PC-9 (cell line): ENCODE measurements around the gene ARPC1B. TPM values are rescaled to one million over a fixed set of nuclear protein-coding genes. Genes with fewer than 3 reads are reported as not detected.
A peak's percentile ranks its signal among the peaks of the same experiment; 100 is the strongest.

Experiments
- Bru-seq: library from RNA; stranded (reverse); fragments of 400-500 nt; gene quantifications from one replicate; lab custom pipeline; 2021; lab: Mats Ljungman, UMichigan
- BruChase-seq, 2 experiments: library from RNA; stranded (reverse); fragments of 400-500 nt; gene quantifications; one replicate each; lab custom pipeline; 2021; lab: Mats Ljungman, UMichigan
- BruUV-seq: library from RNA; stranded (reverse); fragments of 400-500 nt; replicated peaks from 2 replicates; lab custom pipeline; 2021; lab: Mats Ljungman, UMichigan
- CTCF ChIA-PET: fragments of 300-600 bp; sonication (Branson Sonifier 250); formaldehyde crosslinking; loops from one replicate; lab custom pipeline; 2022; ENCODE audit warnings: antibody characterized with exemption; lab: Charles Lee
- POLR2A ChIA-PET: fragments of 300-600 bp; sonication (Branson Sonifier 250); formaldehyde crosslinking; loops from one replicate; lab custom pipeline; 2022; ENCODE audit warnings: antibody characterized with exemption; ENCODE audit not compliant: unreplicated experiment; lab: Charles Lee
- DNase-seq, 2 experiments: peaks; one replicate each; pipeline versions ENCODE4 v3.0.0 to v3.0.0-alpha.2; 2015 to 2022; ENCODE audit warnings: mixed read lengths in 1 of 2
- H2AFZ ChIP-seq: fragments of 200-600 bp; sonication (generic); 2 replicates; pipeline ENCODE4 v1.8.1; 2017; ENCODE audit warnings: antibody characterized with exemption
- H3F3A ChIP-seq: fragments of 200-600 bp; sonication (generic); 2 replicates; pipeline ENCODE4 v1.8.1; 2017; ENCODE audit warnings: antibody characterized with exemption, mild to moderate bottlenecking, low read depth; ENCODE audit not compliant: insufficient read depth
- H3K27ac ChIP-seq: fragments of 200-600 bp; sonication (generic); 2 replicates; pipeline ENCODE4 v1.6.1; 2016; ENCODE audit warnings: mixed run types
- H3K27me3 ChIP-seq: fragments of 200-600 bp; sonication (generic); 2 replicates; pipeline ENCODE4 v1.6.1; 2016; ENCODE audit warnings: low read depth, mixed run types; ENCODE audit not compliant: insufficient read depth
- H3K36me3 ChIP-seq: fragments of 200-600 bp; sonication (generic); 2 replicates; pipeline ENCODE4 v1.6.1; 2016; ENCODE audit warnings: low read depth, mixed run types
- H3K4me1 ChIP-seq: fragments of 200-600 bp; sonication (generic); replicated peaks from 2 replicates; pipeline ENCODE4 v1.6.1; 2016; ENCODE audit warnings: mixed run types; ENCODE audit not compliant: insufficient read depth
- H3K4me2 ChIP-seq: fragments of 200-600 bp; sonication (generic); 2 replicates; pipeline ENCODE4 v1.6.1; 2017; ENCODE audit warnings: mixed run types
- H3K4me3 ChIP-seq: fragments of 200-600 bp; sonication (generic); 2 replicates; pipeline ENCODE4 v1.6.1; 2016; ENCODE audit warnings: mixed run types
- H3K79me2 ChIP-seq: fragments of 200-600 bp; sonication (generic); 2 replicates; pipeline ENCODE4 v1.6.1; 2017; ENCODE audit warnings: low read depth, mixed run types
- H3K9me2 ChIP-seq: fragments of 200-600 bp; sonication (generic); 2 replicates; pipeline ENCODE4 v1.8.1; 2017; ENCODE audit warnings: mild to moderate bottlenecking; ENCODE audit not compliant: insufficient read depth
- H3K9me3 ChIP-seq: fragments of 200-600 bp; sonication (generic); 2 replicates; pipeline ENCODE4 v1.8.1; 2016; ENCODE audit warnings: low read depth; ENCODE audit not compliant: insufficient read depth
- H4K20me1 ChIP-seq: fragments of 200-600 bp; sonication (generic); 2 replicates; pipeline ENCODE4 v1.8.1; 2017; ENCODE audit not compliant: insufficient read depth
- CTCF ChIP-seq: fragments of 200-600 bp; sonication (generic); conservative IDR thresholded peaks from 2 replicates; pipeline ENCODE4 v1.6.1; 2017; ENCODE audit warnings: mixed run types, antibody characterized with exemption, mild to moderate bottlenecking, moderate library complexity
- EZH2 ChIP-seq: fragments of 200-600 bp; sonication (generic); IDR thresholded peaks from 2 replicates; pipeline ENCODE4 v1.8.0; 2017; ENCODE audit warnings: antibody characterized with exemption, low read depth
- intact Hi-C: fragments of 100-400 bp; cut with micrococcal nuclease; formaldehyde crosslinking; loops from one replicate; pipeline ENCODE4 v1.10.0; 2022; ENCODE audit not compliant: unreplicated experiment
- long read RNA-seq: library from polyadenylated mRNA; stranded (forward); transcript quantifications from one replicate; pipeline ENCODE4 v2.0.0, GENCODE V29; 2022
- total RNA-seq: library from RNA; stranded (reverse); gene quantifications from 2 replicates; pipeline ENCODE4 v1.2.3, GENCODE V29; 2021

The ARPC1B gene
- 276 and 289 TPM in 2 replicates for total RNA-seq
- Bru-seq, nascent RNA = percentile 75 among the genes with signal in this experiment
- BruChase-seq, experiment 1, labeled RNA remaining after a 2-hour chase = percentile 76 among the genes with signal in this experiment
- BruChase-seq, experiment 2, labeled RNA remaining after a 6-hour chase = percentile 85 among the genes with signal in this experiment
- long read RNA-seq, transcript ARPC1B-207 (11 exons, 1,509 nt) = minor isoform, 12 of 769 reads
- long read RNA-seq, transcript ARPC1B-222 (11 exons, 1,669 nt) = minor isoform, 13 of 769 reads
- long read RNA-seq, transcript ARPC1B-201 (10 exons, 1,564 nt) = major isoform, 583 of 769 reads
- long read RNA-seq, transcript ARPC1B-213 (11 exons, 1,505 nt) = minor isoform, 19 of 769 reads
- long read RNA-seq, partial matches to known transcripts = 42 of 769 reads
- long read RNA-seq, other reads (novel, unspliced or antisense) = 90 of 769 reads

- H3K27ac ChIP-seq = no peak within 1 kb of the TSS
- H3K4me2 ChIP-seq = peak within 1 kb of the TSS; percentile 76
- no peaks in the 10 kb centered on the region for H3K27me3 ChIP-seq
- no TSS peak for BruUV-seq
- intact Hi-C loops = loop anchor here (2.0 to 10.0 kb wide), 3 partner anchors 34 to 708 kb away; partner anchors contain the start of genes BUD31, MYH16, PDAP1 and ZNF3
- ChIA-PET CTCF (interaction anchor here (0.6 to 0.7 kb wide), 2 partner anchors 19 to 274 kb away, joined by 3 to 6 read pairs; no protein-coding TSS in a partner anchor), POLR2A (interaction anchor here (0.7 kb wide), 1 partner anchor 100 kb away, joined by 4 read pairs; no protein-coding TSS in a partner anchor)
- H3K9me2 ChIP-seq = no peaks in the 10 kb centered on the region
- peaks cover 21% of the 10 kb centered on the region for H3K4me1 ChIP-seq
- no peaks in the 10 kb centered on the region for H3K9me3 ChIP-seq
- peak; percentile 57 to 82 for DNase-seq
- TF ChIP-seq CTCF (no peak), EZH2 (no peak)
- H4K20me1 ChIP-seq = peaks cover 13% of the 10 kb centered on the region
- H3F3A ChIP-seq = peaks cover 51% of the 10 kb centered on the region
- peaks cover 29% of the 10 kb centered on the region for H3K79me2 ChIP-seq
- H2AFZ ChIP-seq = peak within 1 kb of the TSS; percentile 81
- no peaks in the 10 kb centered on the region for H3K36me3 ChIP-seq
- H3K4me3 ChIP-seq = peak within 1 kb of the TSS; percentile 63
Measured at GRCh38 chr7:99374111-99375064, at the start of gene ARPC1B. Gene ARPC1B (plus strand): TSS chr7:99374730. CDS start chr7:99385715, 10,985 bp downstream.

DNA sequence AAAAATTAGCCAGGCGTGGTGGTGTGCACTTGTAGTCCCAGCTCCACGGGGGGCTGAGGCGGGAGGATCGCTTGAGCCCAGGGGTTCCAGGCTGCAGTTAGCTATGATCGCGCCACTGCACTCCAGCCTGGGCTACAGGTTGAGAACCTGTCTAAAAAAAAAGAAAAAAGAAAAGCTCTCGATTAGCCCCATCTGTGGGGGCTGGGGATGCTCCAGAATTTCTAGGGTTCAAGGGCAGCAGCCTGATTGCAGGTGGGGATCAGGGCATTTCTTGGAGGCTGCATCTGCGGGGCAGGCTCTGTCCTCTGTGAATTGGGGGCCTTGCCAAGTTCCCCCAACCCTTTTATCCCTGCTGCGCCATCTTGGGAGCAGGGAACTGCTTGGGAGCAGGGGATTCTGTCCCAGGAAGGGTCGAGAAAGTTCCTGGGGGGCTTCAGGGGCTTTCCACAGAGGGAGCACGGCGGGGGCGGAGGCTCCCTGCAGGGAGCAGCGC, 49.5 kb upstream of the ARPC1B start:
- Histone ChIP-seq H2AFZ (peak overlapping the region; percentile 95), H3K27ac (peak overlapping the region; percentile 97), H3K9me3 (no peaks in the 10 kb centered on the region), H3K9me2 (no peaks in the 10 kb centered on the region), H3K4me2 (peak overlapping the region; percentile 81), H3K4me1 (peaks cover 37% of the 10 kb centered on the region), H3K36me3 (peaks cover 6% of the 10 kb centered on the region; the same call in 1 of the 2 replicates), H3K79me2 (peaks cover 58% of the 10 kb centered on the region), H4K20me1 (no peaks in the 10 kb centered on the region), H3K27me3 (no peaks in the 10 kb centered on the region), H3K4me3 (peak overlapping the region; percentile 93), H3F3A (peaks cover 41% of the 10 kb centered on the region)
- POLR2A ChIA-PET = interaction anchor here (0.7 kb wide), 1 partner anchor 46 kb away, joined by 5 read pairs; no protein-coding TSS in a partner anchor
- TF ChIP-seq EZH2 = no peak
- TF ChIP-seq CTCF = no peak
- CTCF ChIA-PET = interaction anchor here (0.6 kb wide), 1 partner anchor 8 kb away, joined by 4 read pairs; no protein-coding TSS in a partner anchor
- intact Hi-C loops = loop anchor here (5.0 kb wide), 1 partner anchor 183 kb away; the partner anchor contains the start of gene SMURF1
- BruUV-seq = TSS peak; percentile 86
- no peak for DNase-seq
